ENCODE measurements around the gene ELOVL2.

ELOVL2 gene

DNA sequence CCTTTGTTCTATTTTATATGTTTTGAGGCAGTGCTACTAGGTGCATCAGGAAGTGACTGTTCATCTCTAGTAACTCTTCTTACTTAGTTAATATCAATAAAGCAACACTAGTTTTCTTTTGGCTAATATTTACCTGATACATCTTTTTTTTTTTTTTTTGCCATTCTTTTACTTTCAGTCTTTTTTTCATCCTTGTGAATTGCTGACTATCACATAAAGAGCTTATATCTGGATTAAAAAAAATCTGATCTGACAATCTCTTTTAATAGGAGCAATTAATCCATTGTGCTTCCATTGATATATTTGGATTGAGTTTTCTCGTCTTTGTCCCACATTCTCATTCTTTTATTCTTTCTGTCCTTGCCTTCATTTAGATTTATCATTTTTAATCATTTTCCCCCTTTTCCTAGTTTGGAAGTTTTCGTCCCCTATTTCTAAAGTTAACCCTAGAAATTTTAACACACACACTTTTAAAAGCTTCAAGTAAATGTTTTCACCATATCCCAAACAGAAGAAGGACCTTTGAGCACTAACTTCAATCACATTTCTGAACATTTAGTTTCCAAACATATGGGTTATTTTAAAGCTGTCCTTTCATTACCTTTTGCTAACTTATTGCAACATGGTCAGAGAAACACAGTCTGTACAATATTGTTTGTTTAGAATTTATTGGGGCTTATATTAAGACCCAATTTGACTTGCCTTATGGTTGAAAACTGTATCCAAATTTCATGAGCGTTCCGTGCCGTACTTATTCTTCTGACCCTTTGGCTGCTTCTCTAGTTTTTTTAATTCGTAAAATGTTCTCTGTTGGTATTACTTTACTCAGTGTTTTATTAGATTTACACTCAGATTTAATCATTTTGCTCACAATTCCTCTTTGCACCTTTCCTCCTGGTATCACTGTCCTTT lies 94.3 kb downstream of the ELOVL2 start:
- no peak for DNase-seq (ENCODE audit: low read depth)
- no peak overlapping the region for H3K4me3 ChIP-seq (ENCODE audit: low read depth, low read length)
- TF ChIP-seq, protein P1, sequence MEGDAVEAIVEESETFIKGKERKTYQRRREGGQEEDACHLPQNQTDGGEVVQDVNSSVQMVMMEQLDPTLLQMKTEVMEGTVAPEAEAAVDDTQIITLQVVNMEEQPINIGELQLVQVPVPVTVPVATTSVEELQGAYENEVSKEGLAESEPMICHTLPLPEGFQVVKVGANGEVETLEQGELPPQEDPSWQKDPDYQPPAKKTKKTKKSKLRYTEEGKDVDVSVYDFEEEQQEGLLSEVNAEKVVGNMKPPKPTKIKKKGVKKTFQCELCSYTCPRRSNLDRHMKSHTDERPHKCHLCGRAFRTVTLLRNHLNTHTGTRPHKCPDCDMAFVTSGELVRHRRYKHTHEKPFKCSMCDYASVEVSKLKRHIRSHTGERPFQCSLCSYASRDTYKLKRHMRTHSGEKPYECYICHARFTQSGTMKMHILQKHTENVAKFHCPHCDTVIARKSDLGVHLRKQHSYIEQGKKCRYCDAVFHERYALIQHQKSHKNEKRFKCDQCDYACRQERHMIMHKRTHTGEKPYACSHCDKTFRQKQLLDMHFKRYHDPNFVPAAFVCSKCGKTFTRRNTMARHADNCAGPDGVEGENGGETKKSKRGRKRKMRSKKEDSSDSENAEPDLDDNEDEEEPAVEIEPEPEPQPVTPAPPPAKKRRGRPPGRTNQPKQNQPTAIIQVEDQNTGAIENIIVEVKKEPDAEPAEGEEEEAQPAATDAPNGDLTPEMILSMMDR (IDR thresholded peaks at IDR 0.05; ENCODE audit: low read depth, low read length, missing control alignments), result no peak

DNA sequence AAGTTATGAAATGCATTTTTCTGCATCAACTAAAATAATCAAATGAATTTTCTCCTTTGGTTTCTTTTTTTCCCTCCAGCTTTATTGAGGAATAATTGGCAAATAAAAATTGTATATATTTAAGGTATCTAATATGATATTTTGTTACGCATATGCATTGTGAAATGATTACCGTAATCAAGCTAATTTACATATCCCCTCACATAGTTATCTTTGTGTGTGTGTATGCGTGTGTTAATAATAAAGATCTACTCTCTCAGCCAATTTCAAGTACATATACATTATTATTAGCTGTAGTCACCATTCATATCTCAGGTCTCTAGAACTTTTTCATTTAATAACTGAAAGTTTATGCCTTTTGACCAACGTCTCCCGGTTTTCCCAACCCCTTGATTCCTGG lies 96.1 kb downstream of the ELOVL2 start:
- TF ChIP-seq, protein P1 (IDR thresholded peaks at IDR 0.05; ENCODE audit: low read depth, low read length, missing control alignments), result no peak
- no peak overlapping the region for H3K4me3 ChIP-seq (ENCODE audit: low read depth, low read length)
- no peak for DNase-seq (ENCODE audit: low read depth)

DNA sequence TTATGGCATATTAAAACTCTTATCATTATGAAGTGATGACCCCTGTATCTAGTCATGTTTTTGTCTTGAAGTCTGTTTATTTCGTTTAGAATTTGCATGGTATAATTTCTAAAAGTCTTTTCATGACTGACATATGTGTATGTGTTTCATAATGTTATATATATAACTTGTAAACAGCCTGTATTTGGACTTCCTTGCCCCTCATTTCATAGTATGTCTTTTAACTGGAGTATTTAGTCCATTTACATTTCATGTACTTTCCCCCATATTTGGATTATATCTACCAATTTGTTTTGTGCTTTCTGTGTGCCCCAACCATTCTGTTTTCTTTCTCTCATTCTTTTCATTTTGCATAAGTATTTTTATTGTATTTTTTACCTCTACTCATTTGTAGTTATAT lies 98.3 kb downstream of the ELOVL2 start:
- no peak overlapping the region for H3K4me3 ChIP-seq (ENCODE audit: low read depth, low read length)
- TF ChIP-seq, protein P1 (IDR thresholded peaks at IDR 0.05; ENCODE audit: low read depth, low read length, missing control alignments), result no peak
- DNase-seq (ENCODE audit: low read depth), result no peak

DNA sequence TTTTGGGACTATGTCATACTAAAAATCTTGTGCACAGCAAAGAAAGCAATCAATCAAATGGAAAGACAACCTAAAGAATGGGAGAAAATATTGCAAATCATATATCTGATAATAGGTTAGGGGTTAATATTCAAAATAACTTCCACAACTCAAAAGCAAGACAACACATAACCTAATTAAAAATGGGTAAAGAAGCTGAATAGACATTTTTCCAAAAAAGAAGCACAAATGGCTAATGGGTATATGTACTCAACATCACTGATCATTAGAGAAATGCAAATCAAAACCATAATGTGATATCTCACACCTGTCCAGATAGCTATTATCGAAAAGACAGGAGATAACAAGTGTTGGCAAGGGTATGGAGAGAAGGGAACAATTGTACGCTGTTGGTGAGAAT lies 104.3 kb downstream of the ELOVL2 start:
- no peak overlapping the region for H3K4me3 ChIP-seq (ENCODE audit: low read depth, low read length)
- no peak for DNase-seq (ENCODE audit: low read depth)
- TF ChIP-seq, protein P1 (IDR thresholded peaks at IDR 0.05; ENCODE audit: low read depth, low read length, missing control alignments), result no peak

DNA sequence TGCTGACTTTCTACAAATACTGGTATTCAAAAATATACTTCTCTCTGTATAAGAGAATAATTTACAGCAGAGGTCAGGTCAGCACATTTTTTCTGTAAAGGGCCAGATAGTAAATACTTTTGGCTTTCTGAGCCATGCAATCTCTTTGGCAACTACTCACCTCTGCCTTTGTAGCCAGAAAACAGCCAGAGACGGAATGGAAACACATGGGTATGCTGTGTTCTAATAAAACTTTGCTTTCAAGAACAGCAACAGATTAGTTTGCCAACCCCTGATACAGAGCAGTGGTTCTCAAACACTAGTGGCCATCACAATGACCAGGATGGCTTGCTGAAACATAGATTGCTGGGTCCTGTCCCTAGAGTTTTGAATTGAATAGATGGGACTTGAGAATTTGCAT lies 111.0 kb downstream of the ELOVL2 start:
- no peak overlapping the region for H3K4me3 ChIP-seq (ENCODE audit: low read depth, low read length)
- no peak for DNase-seq (ENCODE audit: low read depth)
- TF ChIP-seq, protein P1 (IDR thresholded peaks at IDR 0.05; ENCODE audit: low read depth, low read length, missing control alignments), result no peak

Data from GM12864 (cell line).